Keratinocyte (primary cell): ENCODE data around the gene FLNC.

Experiments used
- EZH2 ChIP-seq: IDR thresholded peaks from one replicate; pipeline ENCODE4 v1.6.1; 2012; ENCODE audit warnings: inconsistent platforms, mild to moderate bottlenecking, low read length, moderate library complexity
- TF ChIP-seq, protein P1 (sequence below), 3 experiments: IDR thresholded peaks in 1 of 3; conservative IDR thresholded peaks in 1 of 3; optimal IDR thresholded peaks in 1 of 3; 2 replicates in 2 of 3; 3 replicates in 1 of 3; pipeline versions ENCODE3 to v1.5.1; 2011; ENCODE audit warnings: low read length in 3 of 3, mild to moderate bottlenecking in 3 of 3, moderate library complexity in 2 of 3, control low read depth in 1 of 3, inconsistent platforms in 1 of 3; ENCODE audit not compliant: insufficient read depth in 2 of 3; ENCODE audit errors: extremely low read depth in 1 of 3

- TF ChIP-seq EZH2 = no peak
- TF ChIP-seq, protein P1, sequence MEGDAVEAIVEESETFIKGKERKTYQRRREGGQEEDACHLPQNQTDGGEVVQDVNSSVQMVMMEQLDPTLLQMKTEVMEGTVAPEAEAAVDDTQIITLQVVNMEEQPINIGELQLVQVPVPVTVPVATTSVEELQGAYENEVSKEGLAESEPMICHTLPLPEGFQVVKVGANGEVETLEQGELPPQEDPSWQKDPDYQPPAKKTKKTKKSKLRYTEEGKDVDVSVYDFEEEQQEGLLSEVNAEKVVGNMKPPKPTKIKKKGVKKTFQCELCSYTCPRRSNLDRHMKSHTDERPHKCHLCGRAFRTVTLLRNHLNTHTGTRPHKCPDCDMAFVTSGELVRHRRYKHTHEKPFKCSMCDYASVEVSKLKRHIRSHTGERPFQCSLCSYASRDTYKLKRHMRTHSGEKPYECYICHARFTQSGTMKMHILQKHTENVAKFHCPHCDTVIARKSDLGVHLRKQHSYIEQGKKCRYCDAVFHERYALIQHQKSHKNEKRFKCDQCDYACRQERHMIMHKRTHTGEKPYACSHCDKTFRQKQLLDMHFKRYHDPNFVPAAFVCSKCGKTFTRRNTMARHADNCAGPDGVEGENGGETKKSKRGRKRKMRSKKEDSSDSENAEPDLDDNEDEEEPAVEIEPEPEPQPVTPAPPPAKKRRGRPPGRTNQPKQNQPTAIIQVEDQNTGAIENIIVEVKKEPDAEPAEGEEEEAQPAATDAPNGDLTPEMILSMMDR (optimal IDR thresholded peaks at IDR 0.05 in 1 of 3, IDR thresholded peaks at IDR 0.05 in 1 of 3, conservative IDR thresholded peaks at IDR 0.05 in 1 of 3; ENCODE audit: extremely low read depth in 1 of 3, insufficient read depth in 2 of 3, low read length in 3 of 3) = no peak
Measured at GRCh38 chr7:128841171-128841690, 11.0 kb downstream of the FLNC start.
